GM21737 (cell line): ENCODE results near the gene MMS22L.
A peak's percentile ranks its signal among the peaks of the same experiment; 100 is the strongest.

Source experiments
- ATAC-seq: cut with Tn5 transposase; IDR thresholded peaks from one replicate; pipeline ENCODE4 v1.9.1; 2021; ENCODE audit warnings: mild to moderate bottlenecking, moderate library complexity; ENCODE audit not compliant: unreplicated experiment

Gene MMS22L, protein sequence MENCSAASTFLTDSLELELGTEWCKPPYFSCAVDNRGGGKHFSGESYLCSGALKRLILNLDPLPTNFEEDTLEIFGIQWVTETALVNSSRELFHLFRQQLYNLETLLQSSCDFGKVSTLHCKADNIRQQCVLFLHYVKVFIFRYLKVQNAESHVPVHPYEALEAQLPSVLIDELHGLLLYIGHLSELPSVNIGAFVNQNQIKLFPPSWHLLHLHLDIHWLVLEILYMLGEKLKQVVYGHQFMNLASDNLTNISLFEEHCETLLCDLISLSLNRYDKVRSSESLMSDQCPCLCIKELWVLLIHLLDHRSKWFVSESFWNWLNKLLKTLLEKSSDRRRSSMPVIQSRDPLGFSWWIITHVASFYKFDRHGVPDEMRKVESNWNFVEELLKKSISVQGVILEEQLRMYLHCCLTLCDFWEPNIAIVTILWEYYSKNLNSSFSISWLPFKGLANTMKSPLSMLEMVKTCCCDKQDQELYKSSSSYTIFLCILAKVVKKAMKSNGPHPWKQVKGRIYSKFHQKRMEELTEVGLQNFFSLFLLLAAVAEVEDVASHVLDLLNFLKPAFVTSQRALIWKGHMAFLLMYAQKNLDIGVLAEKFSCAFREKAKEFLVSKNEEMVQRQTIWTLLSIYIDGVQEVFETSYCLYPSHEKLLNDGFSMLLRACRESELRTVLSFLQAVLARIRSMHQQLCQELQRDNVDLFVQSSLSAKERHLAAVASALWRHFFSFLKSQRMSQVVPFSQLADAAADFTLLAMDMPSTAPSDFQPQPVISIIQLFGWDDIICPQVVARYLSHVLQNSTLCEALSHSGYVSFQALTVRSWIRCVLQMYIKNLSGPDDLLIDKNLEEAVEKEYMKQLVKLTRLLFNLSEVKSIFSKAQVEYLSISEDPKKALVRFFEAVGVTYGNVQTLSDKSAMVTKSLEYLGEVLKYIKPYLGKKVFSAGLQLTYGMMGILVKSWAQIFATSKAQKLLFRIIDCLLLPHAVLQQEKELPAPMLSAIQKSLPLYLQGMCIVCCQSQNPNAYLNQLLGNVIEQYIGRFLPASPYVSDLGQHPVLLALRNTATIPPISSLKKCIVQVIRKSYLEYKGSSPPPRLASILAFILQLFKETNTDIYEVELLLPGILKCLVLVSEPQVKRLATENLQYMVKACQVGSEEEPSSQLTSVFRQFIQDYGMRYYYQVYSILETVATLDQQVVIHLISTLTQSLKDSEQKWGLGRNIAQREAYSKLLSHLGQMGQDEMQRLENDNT

GRCh38 chr6:97282726-97283617 is at the start of gene MMS22L:
Gene MMS22L, minus strand, starts transcription at chr6:97283216. Its CDS starts 739 bp downstream, at chr6:97282477.
- peak; percentile 97 for ATAC-seq

GRCh38 chr6:97322811-97323210 is 39.8 kb upstream of the MMS22L start:
- no peak for ATAC-seq

DNA sequence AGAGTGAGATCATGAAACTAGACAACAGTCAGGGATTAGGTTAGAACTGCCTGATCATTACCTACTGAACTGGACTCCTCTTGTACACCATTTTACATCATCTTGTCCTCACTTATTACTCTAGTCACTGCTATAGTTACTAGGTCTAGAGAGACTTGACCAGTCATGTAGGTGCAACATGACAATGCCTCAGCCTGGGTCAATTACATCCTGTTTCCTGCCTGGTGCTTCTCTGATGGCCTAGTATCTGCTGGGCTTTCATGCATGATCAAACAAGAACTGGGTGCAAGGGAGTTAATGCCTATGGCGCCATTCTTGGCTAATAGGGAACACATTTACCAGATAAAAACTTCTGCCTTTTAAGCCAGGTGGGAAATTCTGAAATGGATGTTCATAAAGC is 39.2 kb upstream of the MMS22L start:
- ATAC-seq, result no peak

GRCh38 chr6:97316978-97317377 is 34.0 kb upstream of the MMS22L start:
- ATAC-seq, result no peak

DNA sequence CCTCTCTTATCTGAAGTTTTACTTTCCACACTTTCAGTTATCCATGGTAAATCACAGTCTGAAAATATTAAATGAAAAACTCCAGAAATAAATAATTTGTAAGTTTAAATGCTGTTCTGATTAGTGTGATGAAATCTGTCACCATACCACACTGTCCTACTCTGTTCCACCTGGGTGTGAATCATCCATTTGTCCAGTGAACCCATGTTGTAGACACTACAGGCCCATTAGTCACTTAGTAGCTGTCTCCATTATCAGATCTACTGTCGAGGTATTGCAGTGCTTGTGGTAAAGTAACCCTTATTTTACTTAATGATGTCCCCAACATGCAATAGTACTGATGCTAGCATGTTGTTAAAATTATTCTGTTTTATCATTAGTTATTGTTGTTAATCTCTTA is 29.2 kb upstream of the MMS22L start:
- no peak for ATAC-seq

DNA sequence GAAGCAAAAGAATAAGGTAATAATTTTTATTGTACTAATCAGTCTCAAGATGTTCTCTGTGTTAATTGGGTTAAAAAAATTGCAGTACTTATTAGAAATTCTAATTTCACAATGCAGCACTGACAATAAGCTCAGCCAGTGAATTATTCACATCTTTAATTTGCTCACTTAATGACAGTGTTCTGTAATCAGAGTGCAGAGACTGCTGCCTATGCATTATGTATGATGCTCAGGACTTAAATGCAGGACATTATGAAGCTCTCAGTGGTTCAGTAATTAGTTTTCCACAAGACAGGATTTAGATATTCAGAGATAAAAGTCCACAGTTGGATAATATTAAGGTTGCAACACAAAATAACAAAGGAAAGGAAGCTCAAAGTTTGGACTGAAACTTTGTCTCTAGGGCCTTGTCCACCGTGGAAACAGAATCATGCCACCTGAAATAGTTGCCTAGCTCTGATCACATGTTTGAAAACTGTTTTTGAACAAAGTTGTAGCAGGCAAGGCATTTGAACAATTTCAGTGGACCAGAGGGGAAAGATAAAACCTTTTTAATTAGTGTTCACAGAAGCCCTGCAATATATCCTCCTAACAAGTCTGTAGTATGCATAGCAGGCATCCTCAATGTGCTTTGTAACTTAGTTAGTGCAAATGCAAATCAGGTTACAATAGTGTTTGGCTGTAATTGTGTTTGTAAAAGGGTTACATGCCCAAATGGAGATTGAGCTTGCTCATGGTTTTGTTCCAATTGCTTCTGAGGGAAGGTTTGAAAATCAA is 23.7 kb upstream of the MMS22L start:
- ATAC-seq, result no peak

DNA sequence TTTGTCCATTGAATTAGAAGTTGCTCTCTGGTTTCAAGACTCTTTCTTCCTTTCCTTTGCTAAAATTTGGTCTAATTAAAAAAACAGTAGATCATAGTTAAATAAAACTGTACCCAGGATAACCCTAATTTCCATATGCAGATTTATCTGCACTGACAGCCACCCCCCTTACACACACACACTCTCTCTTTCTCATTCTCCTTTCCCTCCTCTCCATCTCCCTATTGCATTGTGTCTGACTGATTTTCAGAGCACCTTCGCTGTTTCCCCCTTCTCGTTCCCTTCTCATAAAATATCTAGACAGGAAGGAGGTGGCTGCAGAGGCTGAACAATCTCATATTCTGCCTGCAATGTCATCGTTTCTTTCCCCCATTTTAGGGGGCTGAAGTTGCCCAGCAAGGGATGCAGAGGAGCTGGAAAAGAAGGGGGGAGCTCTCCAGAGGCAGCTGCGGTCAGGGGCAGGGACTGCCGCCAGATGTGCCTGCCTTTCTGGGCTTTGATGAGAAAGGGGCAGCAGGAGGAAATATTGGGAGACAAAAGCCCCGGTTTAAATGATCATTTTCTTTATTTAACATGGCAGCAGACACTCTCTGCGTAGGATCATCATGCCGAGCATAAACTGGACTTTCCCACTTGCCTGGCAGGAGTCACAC is 22.5 kb upstream of the MMS22L start:
- ATAC-seq, result no peak

DNA sequence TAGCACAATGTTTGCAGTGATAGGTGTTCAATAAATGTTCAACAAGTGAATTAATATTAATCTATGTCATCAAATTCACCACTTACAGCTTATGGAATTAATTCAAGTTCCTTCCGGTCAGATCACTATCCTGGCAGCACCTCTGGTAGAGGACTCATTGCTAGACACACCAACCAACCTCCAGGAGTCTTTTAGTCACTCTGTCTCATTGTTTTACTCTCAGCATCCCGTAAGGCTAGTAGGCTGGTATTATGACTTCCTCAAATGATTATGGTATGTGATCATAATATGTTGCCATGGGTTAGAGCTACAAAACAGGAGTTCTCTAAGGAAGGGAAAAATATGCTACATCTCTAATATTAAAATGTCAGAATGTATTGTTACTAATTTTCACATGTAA is 21.7 kb upstream of the MMS22L start:
- ATAC-seq, result no peak

DNA sequence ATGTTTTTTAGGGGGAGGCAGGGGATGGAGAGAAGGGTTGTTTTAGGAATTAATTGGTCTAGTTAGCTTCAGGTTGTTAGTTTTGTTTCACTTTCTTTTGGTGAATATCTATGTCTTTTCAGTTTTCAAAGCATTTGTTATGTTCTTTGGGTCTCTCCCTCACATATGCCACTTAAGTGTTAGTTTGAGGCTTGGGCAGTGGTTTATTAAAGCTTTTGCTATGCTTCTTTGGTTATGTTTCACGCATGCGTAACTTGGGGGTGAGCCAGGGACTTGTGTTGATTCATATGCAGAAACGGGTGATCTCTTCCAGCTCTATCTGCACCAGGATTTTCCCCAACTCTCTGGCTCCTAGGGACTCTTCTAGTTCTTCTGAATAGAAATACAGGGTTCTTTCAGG is 11.4 kb upstream of the MMS22L start:
- no peak for ATAC-seq

DNA sequence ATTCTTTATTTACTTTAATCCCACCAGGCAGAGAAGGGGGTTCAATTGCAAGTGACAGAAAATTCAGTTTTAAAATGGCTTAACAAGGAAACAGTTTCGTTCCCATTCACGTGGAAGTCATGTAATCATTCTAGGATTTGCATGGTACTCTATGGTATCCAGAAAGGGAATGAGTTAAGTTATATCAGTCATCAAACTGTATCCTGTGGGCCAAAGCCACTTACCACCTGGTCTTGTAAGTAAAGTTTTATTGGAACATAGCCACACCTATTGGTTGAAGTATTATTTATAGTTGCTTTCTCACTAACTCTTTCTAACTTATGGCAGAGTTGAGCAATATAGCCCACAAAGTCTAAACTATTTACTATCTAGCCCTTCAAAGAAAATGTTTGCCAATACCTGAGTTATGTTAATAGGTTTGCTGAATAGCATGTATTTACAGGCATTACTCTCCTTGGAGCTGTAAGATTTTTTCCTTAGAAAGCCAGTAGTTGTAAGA is 10.2 kb upstream of the MMS22L start:
- no peak for ATAC-seq

DNA sequence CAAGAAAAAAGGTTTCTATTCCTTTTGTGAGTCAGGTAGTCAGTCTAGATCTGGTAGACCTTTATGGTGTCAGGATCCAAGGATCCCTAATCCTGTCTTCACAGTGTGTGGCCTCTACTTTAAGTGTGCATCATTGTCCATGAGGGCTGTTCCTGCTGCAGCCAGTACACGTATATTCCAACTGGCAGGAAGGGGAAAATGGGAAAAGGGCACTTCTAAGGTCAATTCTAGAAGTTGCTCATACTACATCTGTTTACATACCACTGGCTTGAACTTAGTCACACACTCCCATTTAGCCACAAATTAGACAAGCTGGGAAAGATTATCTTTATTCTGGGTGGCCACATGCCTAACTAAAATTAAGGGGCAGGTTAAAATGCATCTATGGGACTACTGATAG is 9.7 kb upstream of the MMS22L start:
- no peak for ATAC-seq

GRCh38 chr6:97291896-97292295 is 8.9 kb upstream of the MMS22L start:
- ATAC-seq, result no peak

- no peak for ATAC-seq
Measured at GRCh38 chr6:97289332-97289731, 6.3 kb upstream of the MMS22L start.

GRCh38 chr6:97288188-97288587 is 5.2 kb upstream of the MMS22L start:
- ATAC-seq, result no peak

DNA sequence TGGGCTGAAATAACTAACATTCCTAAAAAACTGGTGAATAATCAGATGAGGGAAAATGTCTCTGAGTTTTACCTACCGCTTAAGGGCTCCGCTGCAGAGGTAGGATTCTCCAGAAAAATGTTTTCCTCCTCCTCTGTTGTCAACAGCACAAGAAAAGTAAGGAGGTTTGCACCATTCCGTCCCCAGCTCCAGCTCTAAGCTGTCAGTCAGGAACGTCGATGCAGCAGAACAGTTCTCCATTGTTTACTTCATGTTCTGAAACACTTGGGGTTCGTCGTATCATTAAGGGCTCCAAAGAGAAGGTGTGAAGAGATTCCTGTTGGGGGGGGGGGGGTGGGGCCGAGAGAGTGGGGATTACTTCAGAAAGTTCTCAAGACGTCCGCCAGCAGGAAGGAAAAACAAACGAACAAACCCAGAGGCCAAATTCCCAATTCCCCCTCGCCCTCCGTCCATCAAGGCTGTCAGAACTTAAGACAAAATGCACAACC is 734 bp downstream of the MMS22L start:
- peak; percentile 5 for ATAC-seq

DNA sequence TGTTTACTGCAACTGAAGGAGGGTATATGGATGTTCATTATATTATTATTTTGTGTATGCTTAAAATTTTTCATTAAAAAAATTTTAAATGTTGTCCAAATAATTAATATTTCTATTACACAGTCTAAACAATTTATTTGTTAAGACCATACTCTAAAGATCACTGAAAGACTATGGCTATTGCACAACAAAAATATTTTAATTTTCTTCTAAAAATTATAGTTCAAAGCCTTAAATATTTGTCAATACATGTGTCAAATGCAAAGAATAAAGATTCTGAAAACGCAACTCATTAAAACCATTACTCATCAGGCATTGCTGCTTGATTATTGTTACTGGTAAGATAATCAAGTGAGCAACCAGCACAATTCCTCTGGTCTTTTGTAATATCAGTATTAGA is 2.2 kb downstream of the MMS22L start:
- ATAC-seq, result no peak

DNA sequence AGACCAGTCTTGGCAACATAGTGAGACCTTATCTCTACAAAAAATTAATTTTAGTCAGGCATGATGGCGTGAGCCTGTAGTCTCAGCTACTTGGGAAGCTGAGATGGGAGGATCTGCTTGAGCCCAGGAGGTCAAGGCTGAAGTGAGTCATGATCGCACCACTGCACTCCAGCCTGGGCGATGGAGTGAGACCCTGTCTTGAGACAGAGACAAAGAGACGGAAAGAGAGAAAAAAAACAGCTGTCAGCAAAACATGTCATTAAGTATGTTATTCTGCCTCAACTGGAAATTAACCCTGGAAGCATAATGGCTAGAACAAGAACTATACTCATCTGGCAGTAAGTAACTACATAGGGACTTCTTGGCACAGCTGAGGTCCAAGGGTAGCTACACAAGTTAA is 7.2 kb downstream of the MMS22L start:
- no peak for ATAC-seq

DNA sequence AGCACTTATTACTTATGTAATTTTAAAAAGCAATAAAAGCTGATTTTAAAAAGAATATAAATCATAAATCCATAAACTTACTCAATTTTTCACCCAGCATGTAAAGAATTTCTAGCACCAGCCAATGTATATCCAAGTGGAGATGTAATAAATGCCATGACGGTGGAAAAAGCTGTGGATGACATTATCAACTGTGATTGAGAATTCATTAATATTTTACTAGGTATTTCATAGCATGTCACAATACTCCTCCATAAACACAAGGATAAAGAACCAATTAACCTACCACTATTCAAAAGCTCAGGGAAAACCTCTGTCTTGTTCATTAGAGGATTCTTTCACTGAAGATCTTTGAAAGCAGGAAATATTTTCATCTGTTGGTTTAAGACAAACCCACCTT is 13.2 kb downstream of the MMS22L start:
- ATAC-seq, result no peak

DNA sequence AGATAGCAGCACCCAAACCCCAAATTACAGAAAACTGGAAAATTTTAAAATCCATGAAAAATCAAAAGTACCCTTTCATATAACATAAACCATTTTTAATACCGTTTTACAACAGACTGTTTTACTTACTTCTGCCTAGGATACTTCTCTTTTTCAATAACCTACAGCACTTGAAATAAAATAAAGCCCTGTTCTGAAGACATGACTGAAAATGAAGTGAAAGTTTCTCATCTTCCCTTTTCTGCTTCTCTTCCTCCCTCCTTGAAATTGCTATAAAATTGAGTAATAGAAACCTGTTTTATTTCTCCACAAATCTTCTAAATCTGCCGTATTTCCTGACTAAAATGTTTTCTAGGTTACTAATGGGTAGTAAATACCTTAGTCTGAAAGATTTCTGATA is 20.3 kb downstream of the MMS22L start:
- no peak for ATAC-seq
